Forelimb muscle (tissue), 1 donor: ENCODE results near the gene PRDM11. TPM values are rescaled to one million over a fixed set of nuclear protein-coding genes. Genes with fewer than 3 reads are reported as not detected.
"Not testable (repeated sequence)": the region's sequence is repeated elsewhere in the genome, so short reads cannot be mapped to it uniquely, and the experiment has no call there.

Experiments
- DNase-seq: peaks from one replicate; pipeline ENCODE4 v3.0.0-alpha.2; 2013; ENCODE audit warnings: low read depth
- polyA plus RNA-seq: library from polyadenylated mRNA; unstranded; fragments of 120-200 nt; gene quantifications from one replicate; pipeline ENCODE4 v1.2.1, GENCODE V29; 2013; ENCODE audit not compliant: insufficient read length

PRDM11 gene
- 27.1 TPM for polyA plus RNA-seq

- DNase-seq, result no peak
These were observed at the start of gene PRDM11 for GRCh38 chr11:45146072-45147016. Gene PRDM11 (plus strand): TSS chr11:45146639. CDS start chr11:45181767, 35,128 bp downstream.

GRCh38 chr11:45097721-45098493 lies 48.5 kb upstream of the PRDM11 start:
- DNase-seq, result no peak

- DNase-seq, result no peak
These were observed 47.5 kb upstream of the PRDM11 start for GRCh38 chr11:45098929-45099328.

GRCh38 chr11:45100339-45100738 lies 46.1 kb upstream of the PRDM11 start:
- no peak for DNase-seq

- no peak for DNase-seq
These were observed 44.1 kb upstream of the PRDM11 start for GRCh38 chr11:45102361-45102809.

- no peak for DNase-seq
These were observed 43.4 kb upstream of the PRDM11 start for GRCh38 chr11:45102810-45103621.

GRCh38 chr11:45104006-45104789 lies 42.2 kb upstream of the PRDM11 start:
- DNase-seq, result no peak

DNA sequence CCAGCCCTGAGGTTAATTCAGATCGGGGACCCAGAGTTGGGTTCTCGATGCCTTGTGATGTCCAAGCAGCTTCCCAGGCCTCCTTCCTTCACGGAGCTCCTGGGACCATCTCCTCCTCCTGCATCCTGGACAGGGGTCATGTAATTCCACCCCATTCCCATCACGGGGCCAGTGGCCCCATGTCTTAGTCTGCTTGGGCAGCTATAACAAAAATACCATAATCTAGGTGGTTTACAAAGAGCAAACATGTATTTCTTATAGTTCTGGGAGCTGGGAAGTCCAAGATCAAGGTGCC lies 41.7 kb upstream of the PRDM11 start:
- no peak for DNase-seq

GRCh38 chr11:45105233-45105983 lies 41.0 kb upstream of the PRDM11 start:
- DNase-seq, result peak; percentile 46

DNA sequence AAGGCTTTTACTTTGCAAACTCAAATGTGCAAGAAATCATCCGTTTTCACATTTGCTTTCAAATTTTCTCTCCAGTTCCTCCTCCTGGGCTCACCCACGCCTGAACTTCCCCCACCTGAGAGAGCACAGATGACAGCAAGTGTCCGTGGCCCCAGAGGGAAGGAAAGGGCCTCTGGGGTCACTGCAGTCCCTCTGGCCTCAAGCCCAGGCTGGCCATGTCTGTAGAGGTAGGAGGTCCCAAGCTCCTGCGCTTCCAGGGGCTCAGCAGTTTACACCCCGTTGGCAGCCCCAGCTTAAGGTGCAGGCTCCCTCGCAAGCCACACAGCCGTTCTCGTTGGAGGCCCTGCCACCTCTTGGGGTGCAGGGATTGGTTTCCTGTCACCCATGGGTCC lies 40.5 kb upstream of the PRDM11 start:
- DNase-seq, result no peak

DNA sequence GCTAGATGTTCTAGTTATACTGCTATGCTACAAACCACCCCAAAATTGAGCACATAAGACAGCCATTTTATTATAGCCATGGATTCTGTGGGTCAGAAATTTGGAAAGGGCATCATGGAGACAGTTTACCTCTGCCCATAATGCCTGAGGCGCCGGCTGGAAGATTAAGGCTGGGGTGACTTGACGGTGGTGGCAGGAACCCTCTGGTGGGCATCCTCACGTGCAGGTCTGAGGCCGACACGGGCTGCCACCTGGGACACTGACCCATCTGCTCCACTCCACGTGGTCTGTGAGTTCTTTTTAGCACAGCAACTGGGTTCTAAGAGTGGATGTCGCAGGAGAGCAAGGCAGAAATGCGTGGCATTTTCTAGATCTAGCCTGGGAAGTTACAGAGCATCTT lies 40.0 kb upstream of the PRDM11 start:
- no peak for DNase-seq

DNA sequence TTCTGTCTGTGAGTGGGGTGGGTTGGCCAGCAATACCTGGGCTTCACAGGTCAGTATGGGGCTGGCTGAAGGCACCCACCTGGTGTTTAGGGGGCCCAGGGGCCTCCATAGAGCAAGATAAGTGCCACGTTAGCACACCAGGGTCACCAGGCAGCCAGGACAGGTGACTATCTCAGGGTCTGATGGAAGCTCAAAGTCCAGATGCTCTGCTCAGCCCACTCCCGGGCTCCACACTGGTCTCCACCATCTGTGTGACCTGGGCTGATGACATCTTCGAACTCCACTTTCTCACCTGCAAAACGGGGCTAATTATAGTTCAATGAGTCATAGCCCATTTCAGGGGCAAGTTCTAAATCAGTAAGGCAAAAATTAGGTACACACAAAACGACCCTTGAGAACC lies 39.4 kb upstream of the PRDM11 start:
- DNase-seq, result no peak

- no peak for DNase-seq
These were observed 38.1 kb upstream of the PRDM11 start for GRCh38 chr11:45108070-45109064.

DNA sequence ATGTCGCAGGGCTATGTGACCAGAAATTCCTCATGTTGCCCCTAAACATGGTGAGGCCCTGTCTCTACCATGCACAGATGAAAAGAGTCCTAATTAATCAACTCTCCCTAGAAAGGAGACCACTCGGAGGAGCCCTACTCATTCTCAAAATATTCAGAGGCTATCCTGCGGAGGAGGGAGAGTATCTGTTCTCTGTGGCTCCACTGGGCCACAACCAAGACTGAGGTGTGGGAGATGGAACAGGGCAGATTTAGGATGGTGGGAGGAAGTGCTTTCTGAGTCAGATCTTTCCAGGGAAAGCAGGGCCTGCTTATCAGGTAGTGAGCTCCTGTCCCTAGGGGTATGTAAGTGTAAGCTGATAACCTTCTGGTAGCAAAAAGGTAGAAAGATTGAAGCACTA lies 37.0 kb upstream of the PRDM11 start:
- no peak for DNase-seq

DNA sequence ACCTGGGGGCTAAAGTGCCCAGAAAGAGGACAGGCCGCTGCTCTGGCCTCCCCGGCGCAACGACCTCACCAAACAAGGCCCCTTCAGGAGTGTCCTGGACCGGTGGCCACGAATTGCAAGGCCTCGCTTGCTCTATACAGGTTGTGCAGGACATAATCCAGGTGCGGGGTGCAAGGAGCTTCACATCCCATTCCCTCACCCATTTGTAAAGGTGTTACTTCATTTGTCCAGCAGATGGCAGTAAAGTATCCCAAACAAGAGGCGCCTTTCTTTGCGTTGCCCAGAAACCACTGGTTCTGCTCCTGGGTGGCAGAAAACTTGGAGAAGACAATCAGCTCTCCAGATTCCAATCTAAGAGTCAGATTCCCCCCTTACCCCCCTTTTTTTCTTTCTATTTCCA lies 35.9 kb upstream of the PRDM11 start:
- no peak for DNase-seq

- no peak for DNase-seq
These were observed 32.6 kb upstream of the PRDM11 start for GRCh38 chr11:45113807-45114206.

DNA sequence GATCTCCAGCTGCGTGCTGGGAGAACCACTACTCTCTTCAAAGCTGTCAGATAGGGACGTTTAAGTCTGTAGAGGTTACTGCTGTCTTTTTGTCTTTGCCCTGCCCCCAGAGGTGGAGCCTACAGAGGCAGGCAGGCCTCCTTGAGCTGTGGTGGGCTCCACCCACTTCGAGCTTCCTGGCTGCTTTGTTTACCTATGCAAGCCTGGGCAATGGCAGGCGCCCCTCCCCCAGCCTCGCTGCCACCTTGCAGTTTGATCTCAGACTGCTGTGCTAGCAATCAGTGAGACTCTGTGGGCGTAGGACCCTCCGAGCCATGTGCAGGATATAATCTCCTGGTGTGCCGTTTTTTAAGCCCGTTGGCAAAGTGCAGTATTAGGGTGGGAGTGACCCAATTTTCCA lies 18.6 kb upstream of the PRDM11 start:
- not testable (repeated sequence) for DNase-seq

DNA sequence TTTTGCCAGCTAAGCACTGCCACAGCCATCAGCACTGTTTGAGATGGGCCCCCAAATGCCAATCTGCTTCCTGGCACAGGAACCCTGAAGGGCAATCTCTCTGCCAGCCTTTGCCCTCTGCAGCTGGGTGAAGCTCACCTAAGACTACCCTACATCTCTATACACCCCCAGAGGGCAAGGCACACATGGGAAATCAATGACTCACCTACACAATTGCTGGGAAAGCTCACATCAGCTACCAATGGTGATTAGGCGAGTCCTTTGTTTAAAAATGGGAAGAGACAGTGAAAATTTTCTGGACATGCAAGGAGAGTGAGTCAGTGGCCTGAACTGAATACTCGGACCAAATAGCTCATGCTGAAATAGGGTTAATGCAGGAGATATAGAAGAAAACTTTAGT lies 12.6 kb upstream of the PRDM11 start:
- no peak for DNase-seq

DNA sequence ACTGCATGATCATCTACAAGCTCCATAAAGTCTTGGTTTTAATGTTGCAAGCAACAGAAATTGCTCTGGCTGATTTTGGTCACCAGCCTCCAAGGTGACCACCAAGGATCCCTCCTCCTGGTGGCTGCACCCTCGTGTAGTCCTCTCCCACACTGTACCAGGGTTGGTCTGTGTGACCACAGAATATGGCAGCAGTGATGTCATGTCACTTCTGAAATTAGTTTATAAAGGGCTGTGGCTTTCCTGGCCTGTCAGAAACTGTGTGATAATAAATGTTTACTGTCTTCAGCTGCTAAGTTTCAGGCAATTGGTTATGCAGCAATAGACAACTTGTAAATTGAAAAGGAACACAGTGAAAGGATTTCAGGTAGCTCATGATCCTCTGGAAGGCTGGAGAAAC lies 5.3 kb upstream of the PRDM11 start:
- no peak for DNase-seq
